H1 (cell line): Measurements from ENCODE around the gene MRPL39. TPM values are rescaled to one million over a fixed set of nuclear protein-coding genes. Genes with fewer than 3 reads are reported as not detected.

Experiments
- CTCF ChIA-PET: fragments of 300-600 bp; sonication (Branson Sonifier 250); formaldehyde crosslinking; loops from one replicate; lab custom pipeline; 2021; ENCODE audit not compliant: partially characterized antibody; lab: Charles Lee
- POLR2A ChIA-PET: fragments of 300-600 bp; sonication (Branson Sonifier 250); formaldehyde crosslinking; loops from one replicate; lab custom pipeline; 2021; ENCODE audit warnings: inconsistent platforms; ENCODE audit not compliant: partially characterized antibody; lab: Charles Lee
- DNase-seq, 2 experiments: peaks; one replicate each; pipeline versions ENCODE4 v3.0.0 to v3.0.0-alpha.2; 2010 to 2022; ENCODE audit warnings: low spot score in 2 of 2, low read depth in 1 of 2, mixed read lengths in 1 of 2
- FAIRE-seq: peaks from 2 replicates; lab custom pipeline; 2011; peaks lifted over from hg19 to GRCh38; lab: Jason Lieb, UNC
- H2AFZ ChIP-seq: 2 replicates; pipeline ENCODE4 v1.8.1; 2012; ENCODE audit warnings: low read length, inconsistent platforms
- H2AK5ac ChIP-seq: 2 replicates; pipeline ENCODE4 v1.6.1; 2013; ENCODE audit warnings: low read depth, low read length
- H2BK120ac ChIP-seq: replicated peaks from 2 replicates; pipeline ENCODE3; 2013; ENCODE audit warnings: low read depth, low read length, inconsistent platforms
- H2BK12ac ChIP-seq: 2 replicates; pipeline ENCODE4 v1.6.1; 2013; ENCODE audit warnings: low read depth, low read length
- H2BK15ac ChIP-seq: 2 replicates; pipeline ENCODE4 v1.6.1; 2013; ENCODE audit warnings: low read length
- H2BK20ac ChIP-seq: 2 replicates; pipeline ENCODE4 v1.6.1; 2013; ENCODE audit warnings: low read length
- H2BK5ac ChIP-seq: 2 replicates; pipeline ENCODE4 v1.6.1; 2013; ENCODE audit warnings: low read depth, low read length
- H3K14ac ChIP-seq: 2 replicates; pipeline ENCODE4 v1.6.1; 2013; ENCODE audit warnings: inconsistent platforms; ENCODE audit not compliant: insufficient read length
- H3K18ac ChIP-seq: 2 replicates; pipeline ENCODE4 v1.6.1; 2013; ENCODE audit warnings: low read length; ENCODE audit errors: extremely low read depth
- H3K23ac ChIP-seq: 2 replicates; pipeline ENCODE4 v1.6.1; 2013; ENCODE audit warnings: inconsistent platforms; ENCODE audit not compliant: insufficient read length
- H3K23me2 ChIP-seq: 2 replicates; pipeline ENCODE4 v1.6.1; 2013; ENCODE audit warnings: low read depth, low read length
- H3K27ac ChIP-seq: 2 replicates; pipeline ENCODE4 v1.6.1; 2011; ENCODE audit warnings: low read depth, low read length, inconsistent platforms
- H3K27me3 ChIP-seq, 4 experiments: replicated peaks in 1 of 4; 1 replicate in 1 of 4; 2 replicates in 3 of 4; pipeline versions ENCODE4 v1.6.1 to v1.8.1; 2011 to 2013; ENCODE audit warnings: low read length in 3 of 4, mild to moderate bottlenecking in 3 of 4, inconsistent platforms in 2 of 4, mixed read lengths in 2 of 4, moderate library complexity in 1 of 4; ENCODE audit not compliant: control insufficient read depth in 3 of 4, insufficient read depth in 3 of 4; ENCODE audit errors: extremely low read depth in 1 of 4
- H3K36me3 ChIP-seq, 4 experiments: 2 replicates each; pipeline versions ENCODE4 v1.6.1 to v1.8.1; 2011 to 2013; ENCODE audit warnings: mild to moderate bottlenecking in 4 of 4, low read length in 3 of 4, moderate library complexity in 2 of 4, control low read depth in 1 of 4, inconsistent platforms in 1 of 4; ENCODE audit not compliant: insufficient read depth in 4 of 4, control insufficient read depth in 2 of 4
- H3K4ac ChIP-seq: replicated peaks from 2 replicates; pipeline ENCODE3; 2013; ENCODE audit warnings: low read length, low read depth, mixed read lengths, inconsistent platforms; ENCODE audit not compliant: insufficient read length
- H3K4me1 ChIP-seq, 4 experiments: replicated peaks in 1 of 4; 1 replicate in 1 of 4; 2 replicates in 3 of 4; pipeline versions ENCODE4 v1.6.1 to v1.8.1; 2011 to 2013; ENCODE audit warnings: low read length in 3 of 4, inconsistent platforms in 2 of 4, mixed read lengths in 1 of 4; ENCODE audit not compliant: insufficient read depth in 4 of 4, control insufficient read depth in 3 of 4
- H3K4me2 ChIP-seq, 2 experiments: 2 replicates each; pipeline versions ENCODE4 v1.6.1 to v1.8.1; 2011 to 2013; ENCODE audit warnings: low read depth in 2 of 2, low read length in 2 of 2, control low read depth in 1 of 2, inconsistent platforms in 1 of 2, mild to moderate bottlenecking in 1 of 2; ENCODE audit not compliant: insufficient read depth in 1 of 2
- H3K4me3 ChIP-seq, 4 experiments: fragments of 200-600, 300-600 bp in 1 of 4; sonication (generic), shearing (Covaris generic), sonication (Bioruptor Twin) in 1 of 4; 2 replicates each; pipeline versions ENCODE4 v1.5.1 to v1.8.1; 2011 to 2016; ENCODE audit warnings: low read length in 4 of 4, low read depth in 3 of 4, control low read depth in 2 of 4, inconsistent platforms in 2 of 4, mild to moderate bottlenecking in 2 of 4, mixed read lengths in 1 of 4, moderate library complexity in 1 of 4; ENCODE audit not compliant: insufficient read depth in 2 of 4; ENCODE audit errors: extremely low read depth in 1 of 4
- H3K56ac ChIP-seq: replicated peaks from 2 replicates; pipeline ENCODE3; 2013; ENCODE audit warnings: low read depth, mild to moderate bottlenecking, mixed read lengths, low read length, inconsistent platforms; ENCODE audit not compliant: insufficient read length
- H3K79me1 ChIP-seq: 2 replicates; pipeline ENCODE4 v1.6.1; 2013; ENCODE audit warnings: low read depth, low read length, control low read depth
- H3K79me2 ChIP-seq, 2 experiments: 2 replicates each; pipeline versions ENCODE4 v1.6.1 to v1.8.1; 2012 to 2013; ENCODE audit warnings: low read length in 2 of 2, mild to moderate bottlenecking in 2 of 2, inconsistent platforms in 1 of 2; ENCODE audit not compliant: insufficient read depth in 2 of 2, control insufficient read depth in 1 of 2
- H3K9ac ChIP-seq, 4 experiments: replicated peaks in 1 of 4; 1 replicate in 1 of 4; 2 replicates in 3 of 4; pipeline versions ENCODE4 v1.6.1 to v1.8.1; 2011 to 2013; ENCODE audit warnings: low read depth in 3 of 4, low read length in 3 of 4, control low read depth in 2 of 4, mild to moderate bottlenecking in 2 of 4, moderate library complexity in 2 of 4, inconsistent platforms in 1 of 4; ENCODE audit errors: extremely low read depth in 1 of 4
- H3K9me3 ChIP-seq, 2 experiments: 2 replicates each; pipeline versions ENCODE4 v1.6.1 to v1.8.1; 2012 to 2013; ENCODE audit warnings: mild to moderate bottlenecking in 2 of 2, moderate library complexity in 2 of 2, control low read depth in 1 of 2, inconsistent platforms in 1 of 2, low read depth in 1 of 2, low read length in 1 of 2, mixed read lengths in 1 of 2; ENCODE audit not compliant: insufficient read depth in 2 of 2
- H4K20me1 ChIP-seq, 2 experiments: replicated peaks in 1 of 2; 2 replicates each; pipeline versions ENCODE3 to v1.8.1; 2011 to 2013; ENCODE audit warnings: inconsistent platforms in 2 of 2, low read length in 2 of 2, mild to moderate bottlenecking in 1 of 2; ENCODE audit not compliant: insufficient read depth in 2 of 2, control insufficient read depth in 1 of 2
- H4K5ac ChIP-seq: 2 replicates; pipeline ENCODE4 v1.6.1; 2013; ENCODE audit warnings: low read length, low read depth, mixed read lengths, inconsistent platforms; ENCODE audit not compliant: insufficient read length
- H4K8ac ChIP-seq: 2 replicates; pipeline ENCODE4 v1.8.0; 2013; ENCODE audit warnings: mild to moderate bottlenecking, moderate library complexity, low read length, inconsistent platforms; ENCODE audit not compliant: insufficient read depth; ENCODE audit errors: extremely low read depth
- H4K91ac ChIP-seq: replicated peaks from 2 replicates; pipeline ENCODE3; 2013; ENCODE audit warnings: low read length, mixed read lengths, inconsistent platforms; ENCODE audit not compliant: insufficient read length
- ATF2 ChIP-seq: IDR thresholded peaks from 2 replicates; pipeline ENCODE4 v1.6.1; 2012; ENCODE audit warnings: low read length, inconsistent platforms
- BACH1 ChIP-seq: IDR thresholded peaks from 2 replicates; pipeline ENCODE4 v1.6.1; 2012; ENCODE audit warnings: low read length, improper control_type of control experiment
- GTF2F1 ChIP-seq: IDR thresholded peaks from 2 replicates; pipeline ENCODE4 v1.6.1; 2012; ENCODE audit warnings: low read depth, low read length, improper control_type of control experiment, borderline replicate concordance
- KDM1A ChIP-seq: fragments of 200-600, 300-600 bp; sonication (generic); IDR thresholded peaks from 2 replicates; pipeline ENCODE4 v1.7.1; 2016; ENCODE audit warnings: mild to moderate bottlenecking, low read length, borderline replicate concordance
- MAX ChIP-seq: IDR thresholded peaks from 2 replicates; pipeline ENCODE4 v1.6.1; 2012; ENCODE audit warnings: inconsistent platforms
- RXRA ChIP-seq: IDR thresholded peaks from 2 replicates; pipeline ENCODE4 v1.6.1; 2011; ENCODE audit warnings: low read depth, mild to moderate bottlenecking, low read length, moderate library complexity; ENCODE audit not compliant: insufficient read depth
- SP2 ChIP-seq: IDR thresholded peaks from 2 replicates; pipeline ENCODE4 v1.6.1; 2012; ENCODE audit warnings: mild to moderate bottlenecking, low read length, inconsistent platforms
- WGBS, 2 experiments: shearing (Covaris generic) in 1 of 2; methylation state at CpG; one replicate each; pipeline versions ENCODE4 v1.1.6 to v1.1.7; 2013 to 2015; ENCODE audit warnings: low lambda C conversion rate in 2 of 2, mixed read lengths in 2 of 2, inconsistent platforms in 1 of 2, low coverage in 1 of 2, missing lambda C conversion rate in 1 of 2; ENCODE audit not compliant: insufficient replicate concordance in 2 of 2, insufficient coverage in 1 of 2, insufficient read length in 1 of 2; ENCODE audit errors: extremely low coverage in 1 of 2, missing lambda C conversion rate in 1 of 2; 5-methylcytosine and 5-hydroxymethylcytosine counted together
- polyA plus RNA-seq, 7 experiments: library from polyadenylated mRNA; depleted of rRNA in 3 of 7; stranded (reverse) in 5 of 7; unstranded in 2 of 7; fragments of >200 nt in 5 of 7; fragments of 200-250 nt in 2 of 7; gene quantifications; 1 replicate in 5 of 7; 2 replicates in 1 of 7; 4 replicates in 1 of 7; pipeline versions ENCODE4 v1.2.1 to v1.2.3, GENCODE V29; 2011 to 2013; ENCODE audit warnings: missing spikeins in 2 of 7, mixed read lengths in 2 of 7
- total RNA-seq: library from RNA; stranded (reverse); fragmentation: NEBNext Ultra II Directional; extraction: Animal tissue kit (Norgen Biotek cat#: 25700); gene quantifications from 2 replicates; pipeline ENCODE4 v1.2.1, GENCODE V29; 2021

MRPL39 gene
- total and polyA plus RNA-seq, 2 of the 8 experiments (the other 6 are each of a cell fraction or from before 2014, with no cell fraction given), result 20.3 to 43.2 TPM

- no peaks in the 10 kb centered on the region for H4K20me1 ChIP-seq
- no peak overlapping the region for H2BK5ac ChIP-seq
- no peak overlapping the region for H2BK12ac ChIP-seq
- no peaks in the 10 kb centered on the region for H3K9me3 ChIP-seq
- POLR2A ChIA-PET, result interaction anchor here (0.7 kb wide), 1 partner anchor 122 kb away, joined by 3 read pairs; no protein-coding TSS in a partner anchor
- no peaks in the 10 kb centered on the region for H3K36me3 ChIP-seq
- H2AK5ac ChIP-seq, result no peak overlapping the region
- H3K27ac ChIP-seq, result no peak overlapping the region
- no peak overlapping the region for H3K14ac ChIP-seq
- H4K8ac ChIP-seq, result no peak overlapping the region
- no peak overlapping the region for H3K4ac ChIP-seq
- no peak overlapping the region for H2BK20ac ChIP-seq
- H3K56ac ChIP-seq, result no peak overlapping the region
- no peaks in the 10 kb centered on the region for H3K27me3 ChIP-seq
- H3K4me3 ChIP-seq, result no peak overlapping the region
- no peak overlapping the region for H2BK15ac ChIP-seq
- FAIRE-seq, result no peak
- WGBS, 2 experiments, result 91% methylated on average over 1 of the region's 1 CpG; no CpG with 5 or more reads in 1 of the 2 experiments
- no peak overlapping the region for H4K5ac ChIP-seq
- no peak overlapping the region for H2BK120ac ChIP-seq
- no peaks in the 10 kb centered on the region; the same call in 1 of the 2 replicates for H3K23me2 ChIP-seq
- DNase-seq, result no peak
- CTCF ChIA-PET, result no interaction called here
- H3K79me1 ChIP-seq, result no peaks in the 10 kb centered on the region
- no peaks in the 10 kb centered on the region for H3K79me2 ChIP-seq
- no peak overlapping the region for H3K23ac ChIP-seq
- no peak overlapping the region for H2AFZ ChIP-seq
- H3K18ac ChIP-seq, result no peak overlapping the region
- H3K9ac ChIP-seq, result no peak overlapping the region
- no peak overlapping the region for H3K4me2 ChIP-seq
- H3K4me1 ChIP-seq, result no peaks in the 10 kb centered on the region
- H4K91ac ChIP-seq, result no peak overlapping the region
- no peak for TF ChIP-seq MAX
- no peak for TF ChIP-seq BACH1
- TF ChIP-seq KDM1A, result no peak
- TF ChIP-seq ATF2, result no peak
- TF ChIP-seq RXRA, result no peak
- TF ChIP-seq SP2, result no peak
- no peak for TF ChIP-seq GTF2F1
These were observed 7.2 kb upstream of the MRPL39 start for GRCh38 chr21:25614441-25614840.
